MCF 10A (cell line): ENCODE results near the gene OTOA. TPM values are rescaled to one million over a fixed set of nuclear protein-coding genes. Genes with fewer than 3 reads are reported as not detected.
"Not testable (repeated sequence)": the region's sequence is repeated elsewhere in the genome, so short reads cannot be mapped to it uniquely, and the experiment has no call there.

Source experiments
- BruUV-seq: library from RNA; stranded (reverse); fragments of 400-500 nt; replicated peaks from 2 replicates; lab custom pipeline; 2021; lab: Mats Ljungman, UMichigan
- CTCF ChIA-PET: fragments of 300-600 bp; sonication (Branson Sonifier 250); formaldehyde crosslinking; extraction: SDS; loops from one replicate; lab custom pipeline; 2021; ENCODE audit warnings: antibody characterized with exemption, inconsistent platforms; lab: Yijun Ruan, JAX
- POLR2A ChIA-PET: fragments of 300-600, 350-650 bp; sonication (Branson Sonifier 250); formaldehyde crosslinking; extraction: SDS; loops from one replicate; lab custom pipeline; 2020; ENCODE audit warnings: antibody characterized with exemption, inconsistent platforms; lab: Yijun Ruan, JAX
- DNase-seq: peaks from one replicate; pipeline ENCODE4 v3.0.0-alpha.2; 2018; ENCODE audit not compliant: unreplicated experiment
- H3K27ac Mint-ChIP-seq: one replicate; pipeline ENCODE4 v1.8.0; 2022; ENCODE audit warnings: mild to moderate bottlenecking, low read depth, mixed read lengths; ENCODE audit not compliant: unreplicated experiment
- H3K27me3 Mint-ChIP-seq: one replicate; pipeline ENCODE4 v1.8.0; 2022; ENCODE audit warnings: mixed read lengths; ENCODE audit not compliant: insufficient read depth, unreplicated experiment
- H3K36me3 Mint-ChIP-seq: one replicate; pipeline ENCODE4 v1.8.0; 2022; ENCODE audit warnings: mild to moderate bottlenecking, moderate library complexity, mixed read lengths; ENCODE audit not compliant: insufficient read depth, unreplicated experiment
- H3K4me1 Mint-ChIP-seq: one replicate; pipeline ENCODE4 v1.8.0; 2022; ENCODE audit warnings: mixed read lengths; ENCODE audit not compliant: insufficient read depth, unreplicated experiment
- H3K4me3 Mint-ChIP-seq: one replicate; pipeline ENCODE4 v1.8.0; 2022; ENCODE audit warnings: mild to moderate bottlenecking, moderate library complexity, mixed read lengths; ENCODE audit not compliant: unreplicated experiment
- H3K9me3 Mint-ChIP-seq: one replicate; pipeline ENCODE4 v1.8.0; 2022; ENCODE audit warnings: mixed read lengths; ENCODE audit not compliant: unreplicated experiment
- intact Hi-C: fragments of 100-400 bp; cut with micrococcal nuclease; formaldehyde crosslinking; loops from 2 replicates; pipeline ENCODE4 v1.14.1; 2022
- total RNA-seq: library from RNA; stranded (reverse); gene quantifications from 2 replicates; pipeline ENCODE4 v1.2.3, GENCODE V29; 2022

The OTOA gene
- total RNA-seq, 1 experiment from 2014 or later: 0.12 TPM

DNA sequence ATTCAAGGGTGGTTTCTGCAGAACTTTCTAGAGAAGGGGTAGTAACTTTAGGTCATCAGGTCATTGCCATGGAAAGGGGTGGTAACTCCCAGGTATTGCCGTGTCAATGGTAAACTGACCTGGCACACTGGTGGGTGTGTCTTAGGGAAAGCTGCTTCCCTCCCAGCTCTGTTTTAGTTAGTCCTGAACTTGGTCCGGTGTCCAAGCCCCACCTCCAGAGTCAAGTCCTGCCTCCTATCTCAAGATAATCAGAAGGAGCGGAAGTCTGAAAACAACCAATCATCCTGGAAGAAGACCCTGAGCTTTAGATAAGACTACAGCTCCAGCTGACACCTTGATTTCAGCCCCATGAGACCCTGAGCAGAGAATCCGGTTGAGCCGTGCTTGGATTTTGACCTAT is 105.0 kb downstream of the OTOA start:
- intact Hi-C loops, H3K4me1 Mint-ChIP-seq, H3K9me3 Mint-ChIP-seq, POLR2A ChIA-PET, DNase-seq, H3K36me3 Mint-ChIP-seq, H3K27ac Mint-ChIP-seq, CTCF ChIA-PET, H3K27me3 Mint-ChIP-seq, H3K4me3 Mint-ChIP-seq: not testable (repeated sequence)
- BruUV-seq: TSS peak; percentile 58

GRCh38 chr16:21769284-21769683 is 105.5 kb downstream of the OTOA start:
- TSS peak; percentile 49 for BruUV-seq
- peak; percentile 82 for DNase-seq
- intact Hi-C loops, H3K27ac Mint-ChIP-seq, CTCF ChIA-PET, H3K27me3 Mint-ChIP-seq, POLR2A ChIA-PET, H3K36me3 Mint-ChIP-seq, H3K9me3 Mint-ChIP-seq, H3K4me3 Mint-ChIP-seq, H3K4me1 Mint-ChIP-seq: not testable (repeated sequence)

- DNase-seq, BruUV-seq, H3K4me1 Mint-ChIP-seq, H3K27ac Mint-ChIP-seq, H3K4me3 Mint-ChIP-seq, POLR2A ChIA-PET, H3K27me3 Mint-ChIP-seq, H3K9me3 Mint-ChIP-seq, CTCF ChIA-PET, H3K36me3 Mint-ChIP-seq, intact Hi-C loops: not testable (repeated sequence)
Observed at GRCh38 chr16:21770584-21770983, 106.8 kb downstream of the OTOA start.

DNA sequence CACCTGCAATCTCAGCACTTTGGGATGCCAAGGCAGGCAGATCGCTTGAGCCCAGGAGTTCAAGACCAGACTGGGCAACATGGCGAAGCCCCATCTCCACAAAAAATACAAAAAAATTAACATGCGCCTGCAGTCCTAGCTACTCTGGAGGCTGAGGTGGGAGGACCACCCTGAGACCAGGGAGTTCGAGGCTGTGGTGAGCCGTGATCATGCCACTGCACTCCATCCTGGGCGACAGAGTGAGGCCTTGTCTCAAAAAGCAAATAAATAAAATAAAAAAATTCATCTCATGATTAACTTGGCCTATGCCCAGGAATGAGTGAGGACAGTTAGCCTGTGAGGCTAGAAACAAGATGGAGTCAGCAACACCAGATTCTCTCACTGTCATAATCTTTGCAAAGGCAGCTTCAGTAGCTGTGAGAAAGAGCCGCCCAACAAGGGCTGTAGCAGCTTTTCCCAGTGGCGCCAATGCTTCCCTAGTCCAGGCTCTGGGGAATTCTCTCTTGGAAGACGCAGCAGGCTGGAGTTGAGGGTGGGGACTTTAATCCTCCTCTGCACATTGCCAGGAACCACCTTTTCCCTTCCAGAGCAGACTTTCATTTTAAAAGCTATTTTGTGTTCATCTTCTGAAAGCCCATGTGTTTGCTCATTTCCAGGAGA is 108.9 kb downstream of the OTOA start:
- H3K36me3 Mint-ChIP-seq, H3K4me3 Mint-ChIP-seq, H3K9me3 Mint-ChIP-seq, intact Hi-C loops, DNase-seq, POLR2A ChIA-PET, H3K27me3 Mint-ChIP-seq, H3K27ac Mint-ChIP-seq, CTCF ChIA-PET, H3K4me1 Mint-ChIP-seq, BruUV-seq: not testable (repeated sequence)

DNA sequence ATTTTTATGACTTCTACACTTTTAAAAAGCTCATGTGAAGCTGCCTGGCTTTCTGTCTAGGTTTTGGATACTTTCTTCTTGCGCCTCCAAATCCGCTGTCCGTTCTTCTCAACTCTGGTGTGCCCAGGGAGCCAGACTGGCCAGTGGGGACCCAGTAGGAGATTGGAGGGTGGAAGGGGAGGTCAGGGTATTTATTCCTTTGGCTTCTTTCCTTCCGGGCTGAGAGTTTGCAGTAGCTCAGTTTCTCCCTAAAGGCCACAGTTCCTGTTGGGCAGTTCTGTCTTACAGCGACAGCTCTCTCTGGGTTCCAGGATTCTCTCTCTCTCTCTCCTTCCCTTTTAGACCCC is 109.4 kb downstream of the OTOA start:
- DNase-seq, H3K4me3 Mint-ChIP-seq, H3K27ac Mint-ChIP-seq, H3K27me3 Mint-ChIP-seq, H3K36me3 Mint-ChIP-seq, POLR2A ChIA-PET, BruUV-seq, H3K4me1 Mint-ChIP-seq, CTCF ChIA-PET, intact Hi-C loops, H3K9me3 Mint-ChIP-seq: not testable (repeated sequence)

- H3K36me3 Mint-ChIP-seq, DNase-seq, H3K4me3 Mint-ChIP-seq, H3K27ac Mint-ChIP-seq, H3K9me3 Mint-ChIP-seq, CTCF ChIA-PET, POLR2A ChIA-PET, BruUV-seq, intact Hi-C loops, H3K27me3 Mint-ChIP-seq, H3K4me1 Mint-ChIP-seq: not testable (repeated sequence)
Observed at GRCh38 chr16:21780525-21780924, 116.8 kb downstream of the OTOA start.

GRCh38 chr16:21790506-21790905 is 126.7 kb downstream of the OTOA start:
- DNase-seq, H3K36me3 Mint-ChIP-seq, H3K27ac Mint-ChIP-seq, H3K4me3 Mint-ChIP-seq, CTCF ChIA-PET, POLR2A ChIA-PET, intact Hi-C loops, H3K9me3 Mint-ChIP-seq, H3K4me1 Mint-ChIP-seq, BruUV-seq, H3K27me3 Mint-ChIP-seq: not testable (repeated sequence)

DNA sequence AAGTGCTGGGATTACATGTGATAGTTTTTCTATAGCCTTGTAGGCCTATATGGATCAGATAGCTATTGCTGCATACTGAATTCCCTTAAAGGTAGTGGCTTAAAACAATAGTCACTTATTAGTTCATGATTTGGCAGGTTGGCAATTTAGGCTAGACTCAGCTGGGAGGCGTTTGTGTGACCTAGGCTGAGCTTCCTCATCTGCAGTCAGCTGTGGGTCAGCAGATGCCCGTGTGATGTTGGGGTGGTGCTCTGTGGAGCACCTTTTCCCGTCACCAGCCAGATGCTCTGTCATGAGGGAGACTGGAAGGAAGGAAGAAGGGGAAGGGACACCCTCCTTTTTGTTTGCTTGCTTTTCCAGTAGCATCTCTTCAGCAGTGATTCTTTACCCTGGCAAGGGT is 129.5 kb downstream of the OTOA start:
- intact Hi-C loops: not testable (repeated sequence)

DNA sequence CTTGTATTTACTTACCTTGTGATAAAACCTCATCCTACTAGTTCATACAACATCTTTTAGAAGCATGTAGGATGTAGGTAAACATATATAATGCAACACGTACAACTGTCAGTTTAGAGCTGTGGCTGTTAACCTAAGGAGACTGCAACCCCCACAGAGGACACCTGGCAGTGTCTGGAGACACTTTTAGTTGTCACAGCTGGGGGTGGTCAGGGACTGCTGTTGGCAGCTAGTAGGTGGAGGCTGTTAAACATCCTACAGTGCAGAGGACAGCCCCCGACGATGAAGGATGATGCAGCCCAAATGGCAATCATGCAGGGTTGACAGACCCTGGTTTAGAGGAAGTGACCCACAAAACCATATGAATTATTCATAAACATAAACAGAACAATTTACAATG is 134.8 kb downstream of the OTOA start:
- BruUV-seq: not testable (repeated sequence)

More for the DNA sequence above, 129.5 kb downstream of the OTOA start:
- DNase-seq, H3K27ac Mint-ChIP-seq, H3K4me3 Mint-ChIP-seq, H3K4me1 Mint-ChIP-seq, H3K36me3 Mint-ChIP-seq, H3K27me3 Mint-ChIP-seq, H3K9me3 Mint-ChIP-seq, BruUV-seq, POLR2A ChIA-PET, CTCF ChIA-PET: not testable (repeated sequence)

More for the DNA sequence above, 134.8 kb downstream of the OTOA start:
- H3K27ac Mint-ChIP-seq, H3K36me3 Mint-ChIP-seq, H3K4me3 Mint-ChIP-seq, DNase-seq, H3K9me3 Mint-ChIP-seq, POLR2A ChIA-PET, CTCF ChIA-PET, H3K27me3 Mint-ChIP-seq, H3K4me1 Mint-ChIP-seq, intact Hi-C loops: not testable (repeated sequence)
